Superior temporal gyrus (tissue), 1 donor: Measurements from ENCODE around the gene CORIN.

Experiments
- DNase-seq: peaks from one replicate; pipeline ENCODE4 v3.0.0-alpha.2; 2016; ENCODE audit errors: extremely low spot score

CORIN gene

DNA sequence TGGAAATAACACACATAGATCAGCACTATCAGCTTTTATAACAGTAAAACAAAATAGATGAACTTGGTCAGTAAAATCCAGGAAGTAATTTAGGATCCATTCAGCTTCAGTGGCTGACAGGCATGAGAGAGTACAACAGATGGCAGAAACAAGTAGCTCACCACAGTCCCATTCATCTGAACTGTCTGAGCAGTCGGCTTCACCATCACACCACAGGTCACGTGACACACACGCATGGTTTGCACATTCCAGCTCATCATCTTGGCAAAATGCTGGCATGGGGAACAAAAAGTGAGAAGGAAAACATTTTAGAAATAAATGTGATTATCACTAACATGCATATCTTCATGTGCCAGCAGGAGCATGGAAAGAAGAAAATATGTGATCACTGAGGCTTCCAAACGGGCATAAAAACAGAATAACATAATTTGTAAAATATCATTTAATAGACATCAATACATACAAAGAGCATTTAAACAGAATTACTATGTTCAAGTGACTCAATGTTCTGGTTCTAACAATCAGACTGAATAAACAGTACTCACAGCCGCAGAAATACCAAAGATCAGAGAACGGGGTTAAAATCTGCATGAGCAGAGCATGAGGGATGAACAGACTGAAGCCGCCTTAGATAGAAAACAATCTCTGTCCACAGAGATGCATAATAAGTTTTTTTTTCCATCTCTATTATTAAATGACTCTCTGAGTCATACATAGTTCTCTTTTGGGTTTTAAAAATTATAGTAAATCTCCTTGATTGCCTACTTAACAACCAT is 194.7 kb downstream of the CORIN start:
- no peak for DNase-seq

- DNase-seq: no peak
Measured at GRCh38 chr4:47642191-47642830, 195.6 kb downstream of the CORIN start.

DNA sequence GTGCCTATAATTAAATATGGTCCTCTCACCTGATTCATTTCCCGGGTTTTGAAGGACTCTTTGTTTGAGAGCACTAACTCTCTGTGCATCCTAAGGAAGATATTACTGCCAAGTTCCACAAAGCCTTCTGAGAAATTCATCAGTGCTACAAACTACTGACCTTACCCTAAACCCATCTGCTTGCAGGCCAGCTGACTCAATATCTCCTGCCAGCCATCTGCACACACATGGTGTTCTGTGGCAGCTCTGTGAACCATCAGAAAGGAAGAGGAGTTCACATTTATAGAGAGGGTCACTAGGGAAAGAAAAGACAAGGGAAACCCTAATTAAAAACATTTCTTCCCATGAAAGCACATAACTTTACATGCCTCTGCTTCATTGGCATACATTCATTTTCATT is 196.1 kb downstream of the CORIN start:
- DNase-seq: no peak

- DNase-seq: no peak
Measured at GRCh38 chr4:47640911-47641310, 197.0 kb downstream of the CORIN start.

DNA sequence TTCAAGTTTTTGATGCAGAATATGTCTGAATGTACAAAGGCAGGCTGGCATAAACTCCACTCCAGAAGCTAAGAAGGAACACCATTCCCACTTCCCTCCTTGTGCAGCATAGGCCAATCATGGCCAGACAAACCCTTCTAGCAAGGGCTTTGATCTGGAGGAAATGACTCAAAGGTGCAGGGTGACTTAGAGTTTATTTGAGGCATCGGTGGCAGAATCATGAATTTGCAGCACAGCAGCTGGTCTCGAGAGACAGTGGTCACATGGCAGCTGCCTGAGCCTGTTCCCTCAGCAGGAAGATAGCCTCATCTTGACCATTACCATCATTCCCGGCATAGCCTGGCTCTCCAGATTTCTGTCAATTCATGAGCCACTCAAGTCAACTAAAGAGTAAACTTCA is 198.3 kb downstream of the CORIN start:
- DNase-seq: no peak

GRCh38 chr4:47631161-47631560 is 206.7 kb downstream of the CORIN start:
- no peak for DNase-seq

GRCh38 chr4:47624031-47624441 is 213.8 kb downstream of the CORIN start:
- DNase-seq: no peak

DNA sequence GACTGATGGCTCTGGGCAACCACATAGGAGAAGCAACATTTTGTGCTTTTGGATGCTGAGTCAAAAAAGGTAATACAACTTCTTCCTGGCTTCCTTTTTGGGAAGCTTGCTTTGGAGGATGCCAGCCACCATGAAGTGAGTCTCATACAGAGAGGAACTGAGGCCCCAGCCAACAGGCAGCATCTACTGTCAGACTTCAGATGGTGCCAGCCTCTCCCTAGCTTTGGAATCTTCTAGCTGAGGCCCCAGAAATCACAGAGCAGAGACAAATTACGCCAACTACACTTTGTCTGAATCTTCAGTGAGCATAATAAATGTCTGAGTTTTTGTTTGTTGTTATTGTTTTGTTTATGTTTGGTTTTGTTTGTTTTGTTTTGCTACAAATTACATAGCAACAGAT is 216.7 kb downstream of the CORIN start:
- no peak for DNase-seq

- DNase-seq: no peak
Measured at GRCh38 chr4:47619691-47620090, 218.2 kb downstream of the CORIN start.

DNA sequence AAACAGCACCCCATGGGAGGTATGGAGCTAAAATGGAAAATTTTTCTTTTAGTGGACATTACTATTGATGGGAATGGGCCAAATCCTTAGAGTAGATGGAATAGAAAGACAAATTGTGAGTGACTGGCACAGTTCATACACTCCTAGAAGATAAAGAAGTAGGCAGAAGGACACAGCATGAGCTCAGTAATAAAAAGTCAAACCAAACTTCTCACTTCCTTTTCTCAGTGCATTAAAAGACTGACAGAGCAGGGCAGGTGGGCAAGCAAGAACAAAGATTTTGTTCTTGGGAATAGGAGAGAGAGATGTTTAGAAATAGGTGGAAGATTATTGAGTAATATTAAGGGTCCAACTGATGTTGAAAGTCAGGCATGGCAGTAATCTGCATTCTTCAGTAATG is 220.3 kb downstream of the CORIN start:
- no peak for DNase-seq

- DNase-seq: no peak
Measured at GRCh38 chr4:47615385-47615784, 222.5 kb downstream of the CORIN start.

DNA sequence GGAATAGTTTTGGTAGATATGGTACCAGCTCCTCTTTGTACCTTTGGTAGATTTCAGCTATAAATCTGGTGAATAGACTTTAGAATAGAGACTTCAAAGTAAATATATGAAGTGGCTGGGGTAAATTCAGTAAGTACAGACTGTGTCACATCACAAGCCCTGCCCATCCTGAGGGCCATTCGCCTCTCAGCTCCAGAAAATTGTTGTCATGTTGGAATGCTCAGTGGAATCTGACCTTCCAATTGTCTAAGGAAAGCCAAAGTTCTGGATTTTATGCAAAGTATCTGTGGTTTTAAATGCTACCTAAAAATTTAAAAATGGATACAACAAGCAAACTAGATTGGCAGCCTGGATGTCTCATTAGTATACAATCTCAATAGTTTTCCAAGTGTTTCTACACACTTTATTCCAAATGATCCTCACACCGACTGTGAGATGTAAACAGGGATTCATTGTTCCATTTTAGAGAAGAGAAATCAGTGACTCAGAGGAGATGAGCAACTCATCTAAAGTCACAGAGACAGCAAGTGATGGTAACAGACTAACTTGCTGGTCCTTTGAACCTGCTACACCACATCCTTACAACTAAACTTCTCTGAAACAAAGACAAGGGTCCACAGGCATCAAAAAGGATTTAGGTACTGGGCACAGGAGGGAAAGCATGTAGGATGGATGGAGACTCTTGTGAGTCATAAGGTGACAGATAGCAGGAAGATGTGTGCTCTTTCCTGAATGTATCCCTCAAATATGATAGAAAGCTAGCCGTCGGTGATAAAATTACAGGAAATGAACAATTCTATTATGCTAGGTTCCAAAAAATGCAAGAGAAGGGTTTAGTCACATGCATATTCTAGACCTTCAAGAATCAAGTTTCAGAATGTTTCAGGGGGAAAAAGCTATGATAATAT is 225.5 kb downstream of the CORIN start:
- no peak for DNase-seq

GRCh38 chr4:47606482-47606881 is 231.4 kb downstream of the CORIN start:
- no peak for DNase-seq

DNA sequence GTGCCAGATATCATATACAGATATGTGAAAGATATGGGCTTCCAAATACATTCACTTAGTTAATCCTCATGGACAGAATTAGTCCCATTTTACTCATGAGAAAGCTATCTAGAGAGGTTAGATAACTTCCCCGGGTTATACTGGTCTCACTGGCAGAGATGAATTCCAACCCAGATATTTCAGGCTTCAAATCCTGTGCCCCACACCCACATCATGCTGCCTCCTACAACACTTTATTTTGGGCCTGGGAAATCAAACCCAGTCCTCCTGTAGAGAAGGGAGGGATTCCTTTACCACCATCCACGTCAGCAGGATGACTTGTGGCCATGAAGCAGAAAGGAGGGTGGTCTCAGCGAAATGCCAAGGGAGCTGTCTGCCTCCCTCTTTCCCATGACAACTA is 239.0 kb downstream of the CORIN start:
- no peak for DNase-seq

DNA sequence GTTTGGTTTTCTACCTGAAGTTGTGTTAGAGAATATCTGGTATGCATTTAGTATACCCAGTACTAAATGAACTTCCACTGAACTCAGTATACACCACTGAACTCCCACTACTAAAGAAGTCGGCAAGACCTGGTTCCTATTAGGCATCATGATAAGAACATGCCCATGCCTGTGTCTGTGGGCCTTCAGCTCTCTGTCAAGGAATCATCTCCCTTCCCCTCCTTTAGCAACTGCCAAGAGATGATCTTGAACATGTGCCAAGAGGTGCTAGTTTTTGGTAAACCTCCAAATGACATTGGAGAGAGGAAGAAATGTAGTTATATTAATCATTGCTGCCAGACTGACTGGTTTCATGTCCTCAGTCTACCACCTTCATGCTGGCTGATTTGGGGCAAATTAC is 239.5 kb downstream of the CORIN start:
- DNase-seq: no peak

DNA sequence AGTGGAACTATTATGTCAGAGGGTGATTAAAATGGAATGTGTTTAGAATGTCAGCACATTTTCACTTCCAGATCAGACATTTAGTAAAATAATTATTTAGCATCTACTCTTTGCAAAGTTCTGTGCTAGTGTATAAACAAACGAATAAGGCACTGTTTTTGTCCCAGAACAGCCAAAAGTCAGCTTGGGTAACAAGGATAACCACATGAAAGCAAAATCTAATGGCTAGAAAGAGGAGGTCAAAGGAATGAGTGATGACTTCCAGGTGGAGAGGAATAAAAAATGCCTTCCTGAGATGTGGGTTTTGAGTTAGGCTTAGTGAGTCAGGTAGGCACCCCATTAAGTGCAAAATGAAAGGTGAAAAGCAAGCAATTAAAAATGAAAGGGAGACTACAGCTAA is 240.2 kb downstream of the CORIN start:
- no peak for DNase-seq

DNA sequence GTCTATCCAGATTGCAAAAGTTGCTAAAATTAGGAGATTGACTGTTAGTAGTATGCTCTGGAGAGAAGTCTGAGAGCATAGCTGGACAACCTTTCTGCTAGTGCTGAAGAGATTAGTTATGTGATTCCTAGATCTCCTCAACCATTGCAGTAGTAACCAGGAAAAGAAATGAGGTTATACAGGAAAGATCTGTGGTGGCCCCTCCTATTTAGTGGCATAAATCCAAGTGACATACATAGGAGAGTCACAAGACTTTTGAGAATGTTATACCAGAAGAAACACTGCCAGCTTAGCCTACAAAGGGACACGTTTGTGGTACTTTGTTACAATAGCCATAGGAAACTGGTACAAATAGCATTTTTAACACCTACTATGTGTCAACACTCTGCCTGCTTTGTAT is 247.5 kb downstream of the CORIN start:
- no peak for DNase-seq

DNA sequence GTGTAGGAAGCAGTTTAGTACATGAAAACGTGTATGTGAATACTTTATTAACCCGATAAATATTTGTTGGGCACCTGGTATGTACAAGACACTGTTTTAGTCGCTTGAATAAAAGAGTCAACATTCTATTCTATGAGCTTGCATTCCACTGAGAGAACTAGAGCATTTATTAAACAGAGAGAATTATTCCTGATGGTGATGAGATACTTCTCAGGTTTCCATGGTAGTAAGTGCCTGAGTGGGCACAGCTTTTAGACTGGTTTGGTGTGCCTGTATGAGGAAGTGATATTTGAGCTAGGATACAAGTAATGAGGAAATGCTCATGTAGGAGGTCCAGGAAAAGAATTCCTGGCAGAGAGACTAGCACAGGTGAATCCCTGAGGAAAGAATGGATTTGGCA is 258.6 kb downstream of the CORIN start:
- DNase-seq: no peak

DNA sequence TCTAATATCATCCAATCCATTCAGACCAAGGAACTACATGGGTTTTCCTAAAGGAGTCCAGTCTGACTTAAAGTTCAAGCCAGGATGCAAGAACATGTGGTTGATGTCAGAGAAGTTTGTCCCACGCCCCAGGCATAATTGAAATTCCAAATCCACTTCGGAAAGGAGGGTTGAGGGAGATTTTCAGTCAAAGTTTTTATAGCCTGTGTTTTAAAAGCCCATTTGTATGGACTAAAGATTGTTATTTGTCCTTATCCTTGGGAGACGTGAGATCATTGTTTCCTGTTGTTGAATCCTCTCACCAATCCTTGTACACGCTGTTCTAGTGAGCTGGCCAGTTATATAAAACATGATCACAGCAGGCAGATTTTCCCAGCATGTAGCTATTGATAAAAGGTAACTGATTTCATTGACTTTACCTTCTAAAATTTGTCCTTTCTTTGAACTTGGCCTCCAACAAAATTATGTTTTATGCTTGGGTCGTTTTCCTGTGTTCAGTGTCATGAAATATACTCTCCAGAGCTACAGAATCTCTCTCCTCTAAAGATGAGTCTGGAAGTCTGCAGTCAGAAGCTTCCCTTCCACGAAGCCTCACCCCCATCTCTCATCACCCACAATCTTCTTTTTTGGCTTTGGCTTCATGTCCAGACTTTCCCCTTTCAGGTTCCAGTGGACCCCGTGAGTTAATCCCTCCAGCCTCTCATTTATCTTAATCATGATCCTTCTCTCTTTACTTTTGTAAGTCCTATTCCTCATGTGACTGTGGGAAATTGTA is 259.9 kb downstream of the CORIN start:
- no peak for DNase-seq

DNA sequence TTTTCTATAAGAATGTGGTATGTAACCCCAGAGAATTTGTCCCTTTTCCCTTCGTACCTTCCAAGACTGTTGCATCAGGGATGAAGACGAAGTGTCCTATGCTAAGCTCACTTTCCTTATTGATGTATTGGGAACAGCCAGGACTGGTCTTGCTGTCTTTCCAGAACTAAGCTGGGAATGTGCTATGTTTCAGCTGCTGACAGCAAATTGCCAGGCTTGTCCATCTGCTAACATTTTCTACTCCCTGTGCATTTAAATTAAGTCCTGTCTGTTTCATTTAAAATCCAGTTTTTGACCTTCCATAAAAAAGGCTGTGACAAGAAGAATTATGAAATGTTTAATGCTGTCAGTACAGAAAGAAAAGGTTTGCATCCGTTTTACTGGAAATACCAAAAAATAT is 264.9 kb downstream of the CORIN start:
- no peak for DNase-seq

DNA sequence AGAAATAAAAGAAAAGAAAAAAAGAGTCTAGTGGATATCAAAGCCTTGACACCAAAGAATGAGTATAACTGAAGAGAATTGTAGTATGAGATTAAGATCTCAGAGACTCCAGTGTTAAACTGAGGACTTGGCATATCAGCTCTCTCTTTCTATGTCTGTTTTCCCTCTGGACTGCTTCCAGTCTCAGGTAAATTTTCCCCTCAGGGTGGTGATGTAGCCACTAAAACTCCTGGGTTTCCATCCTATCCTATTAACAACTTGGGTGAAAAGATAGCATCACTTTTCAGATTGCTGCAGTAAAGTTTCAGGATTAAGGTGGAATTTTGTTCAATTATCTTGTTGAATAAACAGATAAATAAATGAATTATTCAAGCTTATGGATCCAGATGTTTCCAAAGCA is 267.1 kb downstream of the CORIN start:
- DNase-seq: no peak

DNA sequence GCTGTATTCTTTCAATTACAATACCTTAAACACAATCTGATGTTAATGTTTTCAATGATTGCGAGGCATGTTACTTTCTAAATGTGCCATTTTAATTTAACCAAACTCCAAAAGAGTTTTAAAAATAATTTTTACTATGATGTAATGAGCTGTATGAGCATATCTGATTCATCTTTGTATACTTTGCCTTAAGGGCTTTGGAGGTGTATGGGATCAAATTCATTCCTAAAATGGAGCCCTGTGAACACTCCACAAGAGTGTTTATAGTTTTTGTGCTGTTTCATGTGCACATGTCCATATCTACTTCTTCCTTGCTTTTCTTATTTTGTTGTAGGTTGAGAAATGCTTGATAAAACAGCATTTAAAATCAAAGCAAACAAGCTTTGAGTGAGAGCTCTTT is 270.4 kb downstream of the CORIN start:
- no peak for DNase-seq
